C4-2B (cell line): Measurements from ENCODE around the gene MAOA.

ENCODE experiments used
- ZFX ChIP-seq: fragments of 450-650 bp; IDR thresholded peaks from 2 replicates; pipeline ENCODE4 v1.6.1; 2017
- TF ChIP-seq, protein P1 (sequence below): fragments of 450-650 bp; conservative IDR thresholded peaks from 2 replicates; pipeline ENCODE4 v1.5.1; 2017; ENCODE audit warnings: mild to moderate bottlenecking

- TF ChIP-seq, protein P1, sequence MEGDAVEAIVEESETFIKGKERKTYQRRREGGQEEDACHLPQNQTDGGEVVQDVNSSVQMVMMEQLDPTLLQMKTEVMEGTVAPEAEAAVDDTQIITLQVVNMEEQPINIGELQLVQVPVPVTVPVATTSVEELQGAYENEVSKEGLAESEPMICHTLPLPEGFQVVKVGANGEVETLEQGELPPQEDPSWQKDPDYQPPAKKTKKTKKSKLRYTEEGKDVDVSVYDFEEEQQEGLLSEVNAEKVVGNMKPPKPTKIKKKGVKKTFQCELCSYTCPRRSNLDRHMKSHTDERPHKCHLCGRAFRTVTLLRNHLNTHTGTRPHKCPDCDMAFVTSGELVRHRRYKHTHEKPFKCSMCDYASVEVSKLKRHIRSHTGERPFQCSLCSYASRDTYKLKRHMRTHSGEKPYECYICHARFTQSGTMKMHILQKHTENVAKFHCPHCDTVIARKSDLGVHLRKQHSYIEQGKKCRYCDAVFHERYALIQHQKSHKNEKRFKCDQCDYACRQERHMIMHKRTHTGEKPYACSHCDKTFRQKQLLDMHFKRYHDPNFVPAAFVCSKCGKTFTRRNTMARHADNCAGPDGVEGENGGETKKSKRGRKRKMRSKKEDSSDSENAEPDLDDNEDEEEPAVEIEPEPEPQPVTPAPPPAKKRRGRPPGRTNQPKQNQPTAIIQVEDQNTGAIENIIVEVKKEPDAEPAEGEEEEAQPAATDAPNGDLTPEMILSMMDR = no peak
- TF ChIP-seq ZFX = no peak
Observed at GRCh38 chrX:43627669-43628068, 28.4 kb upstream of the MAOA start.
